NCI-H82 (cell line): Measurements from ENCODE around the gene C18orf54.
"Not testable (repeated sequence)": the region's sequence is repeated elsewhere in the genome, so short reads cannot be mapped to it uniquely, and the experiment has no call there.

Experiments
- DNase-seq: peaks from one replicate; lab custom pipeline; 2025; lab: John Stamatoyannopoulos, UW

The C18orf54 gene

DNA sequence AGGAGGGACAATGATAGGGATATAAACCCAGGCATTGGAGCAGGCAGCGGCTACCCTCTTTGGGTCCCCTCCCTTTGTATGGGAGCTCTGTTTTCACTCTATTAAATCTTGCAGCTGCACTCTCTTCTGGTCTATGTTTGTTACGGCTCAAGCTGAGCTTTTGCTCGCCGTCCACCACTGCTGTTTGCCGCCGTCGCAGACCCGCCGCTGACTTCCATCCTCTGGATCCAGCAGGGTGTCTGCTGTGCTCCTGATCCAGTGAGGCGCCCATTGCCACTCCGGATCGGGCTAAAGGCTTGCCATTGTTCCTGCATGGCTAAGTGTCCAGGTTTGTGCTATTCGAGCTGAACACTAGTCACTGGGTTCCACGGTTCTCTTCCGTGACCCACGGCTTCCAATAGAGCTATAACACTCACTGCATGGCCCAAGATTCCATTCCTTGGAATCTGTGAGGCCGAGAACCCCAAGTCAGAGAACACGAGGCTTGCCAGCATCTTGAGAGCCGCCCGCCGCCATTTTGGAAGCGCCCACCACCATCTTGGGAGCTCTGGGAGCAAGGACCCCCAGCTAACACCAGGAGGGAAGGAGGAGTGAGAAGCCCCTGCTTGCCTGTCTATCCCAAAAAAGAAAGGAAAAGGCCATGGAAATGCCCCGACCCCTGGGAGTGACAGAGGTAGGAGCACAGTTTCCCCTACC is 29.2 kb downstream of the C18orf54 start:
- not testable (repeated sequence) for DNase-seq

GRCh38 chr18:54387631-54388030 is 29.9 kb downstream of the C18orf54 start:
- no peak for DNase-seq

DNA sequence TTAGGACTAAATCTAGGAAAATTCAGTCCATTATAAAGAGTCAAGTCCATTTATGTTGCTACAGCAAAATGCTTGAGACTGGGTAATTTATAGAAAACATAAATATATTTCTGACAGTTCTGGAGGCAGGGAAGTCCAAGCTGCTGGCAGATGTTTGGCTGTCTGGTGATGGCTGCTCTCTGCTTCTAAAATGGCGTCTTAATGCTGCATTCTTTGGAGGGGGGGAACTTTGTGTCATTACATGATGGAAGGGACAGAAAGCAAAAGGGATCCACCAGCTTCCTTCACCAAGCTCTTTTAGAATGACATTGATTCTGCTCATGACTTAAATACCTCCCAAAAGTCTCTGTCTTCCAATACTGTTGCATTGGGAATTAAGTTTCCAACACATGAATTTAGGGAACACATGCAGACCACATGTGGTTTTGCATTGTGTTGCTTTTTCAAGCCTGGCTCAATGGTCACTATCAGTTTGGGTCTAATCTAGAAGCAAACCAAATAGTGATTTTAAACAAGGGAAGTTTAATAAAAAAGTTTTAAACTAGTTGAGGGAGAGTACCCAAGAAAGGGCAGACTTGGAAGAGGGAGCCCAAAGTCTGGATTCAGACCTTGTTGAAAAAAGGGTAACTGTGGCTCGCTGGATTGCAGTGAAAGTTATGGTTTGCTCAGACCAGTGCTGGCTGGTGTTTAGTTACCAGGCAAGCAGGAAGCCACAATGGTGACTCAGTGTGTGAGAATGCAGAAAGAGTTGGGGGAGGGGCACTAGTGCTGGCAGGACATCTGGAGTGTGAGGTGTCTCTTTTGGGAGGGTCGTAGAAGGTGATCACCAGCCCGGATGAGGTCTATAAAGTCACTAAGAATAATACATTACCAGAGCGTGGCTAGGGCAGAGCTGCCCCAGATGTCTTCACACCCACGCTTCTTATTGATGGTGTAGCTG is 30.8 kb downstream of the C18orf54 start:
- peak; percentile 1 for DNase-seq

DNA sequence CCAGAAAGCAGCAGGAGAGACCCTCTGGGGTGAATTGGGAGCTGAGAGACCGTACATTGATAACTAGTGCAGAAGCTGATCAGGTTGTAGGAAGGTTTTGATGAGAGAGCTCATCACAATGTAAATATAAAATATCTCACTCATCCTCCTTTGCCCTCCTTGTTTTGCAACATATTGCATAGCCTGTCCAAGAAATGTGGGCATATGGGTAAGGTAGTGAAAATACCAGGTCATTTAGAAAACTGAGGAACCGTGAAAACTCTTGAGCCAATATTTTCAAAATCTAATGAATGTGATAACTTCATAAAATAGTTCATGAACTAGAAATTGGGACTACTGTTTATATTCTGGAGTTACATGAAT is 31.4 kb downstream of the C18orf54 start:
- no peak for DNase-seq

- no peak for DNase-seq
These were observed 33.1 kb downstream of the C18orf54 start for GRCh38 chr18:54390838-54391237.

DNA sequence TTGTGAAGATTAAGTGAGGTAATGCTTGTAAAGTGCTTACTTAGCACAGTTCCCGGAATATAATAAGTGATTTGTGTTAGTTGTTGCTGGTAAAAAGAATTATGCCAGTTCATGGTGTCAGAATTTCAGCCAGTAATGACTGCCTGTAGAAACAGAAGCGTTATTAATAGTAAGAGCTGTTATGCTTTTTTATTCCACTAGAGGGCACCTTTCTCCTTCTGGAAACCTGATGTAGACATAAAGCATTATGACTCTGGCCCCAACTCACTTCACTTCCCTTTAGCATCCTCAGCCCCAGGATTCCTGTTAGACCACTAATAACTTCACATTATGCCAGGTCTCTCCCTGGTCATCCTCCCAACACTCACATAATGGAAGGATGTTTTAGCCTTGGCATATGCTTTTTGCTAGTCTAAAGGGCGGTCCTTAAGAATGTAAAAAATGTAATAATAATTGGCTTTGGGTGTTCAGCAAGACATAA is 34.9 kb downstream of the C18orf54 start:
- DNase-seq = peak; percentile 86

DNA sequence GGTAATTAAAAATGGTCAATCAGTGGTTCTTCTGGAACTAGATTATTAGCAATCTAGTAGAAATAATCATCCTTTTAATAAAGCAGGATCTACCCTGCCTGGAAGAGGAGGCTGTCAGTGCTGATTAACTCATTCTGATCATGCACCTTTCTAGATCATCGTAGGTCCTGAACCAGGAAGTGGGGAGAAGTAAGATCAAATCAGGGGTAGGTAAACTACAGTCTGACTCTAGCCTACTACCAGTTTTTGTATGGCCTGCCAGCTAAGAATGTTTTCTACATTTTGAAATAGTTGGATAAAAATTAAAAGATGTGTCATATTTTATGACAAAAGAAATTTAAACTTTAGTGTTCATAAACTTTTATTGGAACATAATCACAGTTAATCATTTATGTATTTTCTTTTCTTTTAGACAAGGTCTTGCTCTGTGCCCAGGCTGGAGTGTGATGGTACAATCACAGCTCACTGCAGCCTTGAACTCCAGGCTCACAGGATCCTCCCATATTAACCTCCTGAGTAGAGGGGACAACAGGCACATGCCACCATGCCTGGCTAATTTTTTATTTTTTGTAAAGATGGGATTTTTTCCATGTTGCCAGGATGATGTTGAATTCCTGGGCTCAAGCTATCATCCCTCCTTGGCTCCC is 36.1 kb downstream of the C18orf54 start:
- DNase-seq = no peak

DNA sequence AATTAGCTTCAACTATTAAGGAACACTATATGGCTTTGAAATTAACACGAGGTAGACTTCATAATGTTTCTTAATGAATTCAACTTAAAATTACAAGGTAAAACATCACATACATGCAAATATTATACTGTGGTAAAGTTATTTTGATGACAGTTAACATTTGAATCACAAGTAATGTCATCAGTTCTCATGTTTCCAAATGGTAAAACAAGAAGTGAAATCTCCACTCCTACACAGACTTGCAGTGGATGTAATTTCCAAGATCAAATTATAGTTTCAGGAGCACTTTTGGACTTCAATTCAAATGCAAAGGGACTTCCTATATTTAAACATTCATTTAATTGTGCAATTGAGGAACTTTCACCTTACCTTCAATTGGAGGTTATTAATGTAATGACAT is 39.1 kb downstream of the C18orf54 start:
- DNase-seq = no peak

GRCh38 chr18:54405290-54405689 is 47.6 kb downstream of the C18orf54 start:
- DNase-seq = no peak

DNA sequence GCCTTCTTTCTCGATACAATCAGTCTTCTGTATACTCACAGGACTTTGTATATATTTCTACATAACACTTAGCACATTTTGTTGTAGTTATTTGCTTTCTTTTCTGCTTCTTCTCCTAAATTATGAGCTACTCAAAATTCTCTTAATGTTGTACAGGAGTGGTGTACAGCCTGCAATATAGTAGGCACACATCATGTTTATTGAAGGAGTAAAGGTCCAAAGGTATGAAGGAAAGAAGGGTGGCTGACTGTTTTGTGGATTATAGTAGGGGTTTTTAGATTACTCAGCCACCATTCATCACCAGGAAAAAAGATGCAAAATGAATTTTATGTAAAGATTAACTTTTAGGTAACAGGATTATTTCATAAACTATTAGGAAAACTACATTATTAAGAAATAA is 54.1 kb downstream of the C18orf54 start:
- DNase-seq = no peak

DNA sequence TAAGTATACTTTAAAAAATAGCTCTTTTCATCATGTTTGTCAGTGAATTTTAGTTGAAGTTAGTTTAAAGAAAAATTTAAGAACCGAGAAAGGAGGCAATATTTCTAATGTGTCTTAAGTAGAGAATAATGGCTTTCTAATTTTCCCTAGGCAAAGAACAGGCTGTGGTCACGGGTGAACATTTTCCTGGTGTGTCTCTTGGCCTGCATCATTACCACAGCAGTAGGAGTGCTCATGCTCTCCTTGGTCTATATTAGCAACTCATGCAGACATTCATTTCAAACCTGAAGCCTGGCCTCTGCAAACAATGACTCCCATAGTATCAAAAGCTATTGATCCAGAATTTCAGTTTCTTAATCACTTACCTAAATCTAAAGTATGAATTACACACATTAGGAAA is 57.4 kb downstream of the C18orf54 start:
- DNase-seq = no peak

- no peak for DNase-seq
These were observed 58.7 kb downstream of the C18orf54 start for GRCh38 chr18:54416436-54416835.

DNA sequence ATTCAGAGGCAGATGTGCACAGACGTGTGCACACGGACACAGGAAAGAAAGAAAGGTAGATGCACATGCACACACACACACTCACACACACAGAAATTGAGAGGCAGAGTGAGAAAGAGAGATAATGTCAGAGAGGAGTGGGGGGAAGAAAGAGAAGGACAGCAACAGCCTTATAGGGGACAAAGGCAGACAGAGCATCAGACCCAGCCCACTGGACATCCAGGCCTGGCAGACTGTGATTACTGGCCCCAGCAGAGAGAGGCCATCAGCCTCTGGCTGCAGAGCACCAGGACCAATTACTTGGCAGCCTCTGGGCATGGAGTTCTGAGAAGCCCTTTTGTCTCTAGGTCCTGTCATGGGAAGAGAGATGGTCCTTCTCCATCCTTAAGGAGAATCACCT is 66.1 kb downstream of the C18orf54 start:
- no peak for DNase-seq

- no peak for DNase-seq
These were observed 68.5 kb downstream of the C18orf54 start for GRCh38 chr18:54426085-54426665.
